A673 (cell line): ENCODE data around the gene CWC22. TPM values are rescaled to one million over a fixed set of nuclear protein-coding genes. Genes with fewer than 3 reads are reported as not detected.
A peak's percentile ranks its signal among the peaks of the same experiment; 100 is the strongest.

ENCODE experiments used
- BruUV-seq: library from RNA; stranded (reverse); fragments of 400-500 nt; replicated peaks from 2 replicates; lab custom pipeline; 2021; lab: Mats Ljungman, UMichigan
- CTCF ChIA-PET: fragments of 300-600 bp; sonication (Branson Sonifier 250); formaldehyde crosslinking; loops from one replicate; lab custom pipeline; 2022; ENCODE audit warnings: antibody characterized with exemption; lab: Charles Lee
- POLR2A ChIA-PET: fragments of 300-600 bp; sonication (Branson Sonifier 250); formaldehyde crosslinking; loops from one replicate; lab custom pipeline; 2022; ENCODE audit warnings: antibody characterized with exemption; ENCODE audit not compliant: low non-redundant PET; lab: Charles Lee
- DNase-seq: peaks from one replicate; pipeline ENCODE4 v3.0.0-alpha.2; 2015; ENCODE audit warnings: low spot score
- H3K27ac ChIP-seq: fragments of 200-600 bp; sonication (generic); 2 replicates; pipeline ENCODE4 v1.5.1; 2016; ENCODE audit warnings: mixed run types, low read depth, mild to moderate bottlenecking, mixed read lengths, antibody characterized with exemption, low read length; ENCODE audit not compliant: poor library complexity, severe bottlenecking
- H3K27me3 ChIP-seq: fragments of 200-600 bp; sonication (generic); replicated peaks from 2 replicates; pipeline ENCODE4 v1.6.1; 2017; ENCODE audit warnings: mixed run types, low read depth, mild to moderate bottlenecking, mixed read lengths, antibody characterized with exemption, low read length; ENCODE audit not compliant: insufficient read depth, poor library complexity
- H3K36me3 ChIP-seq: fragments of 200-600 bp; sonication (generic); 2 replicates; pipeline ENCODE4 v1.6.1; 2016; ENCODE audit warnings: mixed run types, mild to moderate bottlenecking, mixed read lengths, antibody characterized with exemption, low read length; ENCODE audit not compliant: insufficient read depth, poor library complexity, severe bottlenecking
- H3K4me1 ChIP-seq: fragments of 200-600 bp; sonication (generic); 2 replicates; pipeline ENCODE4 v1.6.1; 2017; ENCODE audit warnings: mixed run types, mild to moderate bottlenecking, mixed read lengths, antibody characterized with exemption, low read length; ENCODE audit not compliant: insufficient read depth, poor library complexity, severe bottlenecking
- H3K4me3 ChIP-seq: fragments of 200-600 bp; sonication (generic); 2 replicates; pipeline ENCODE4 v1.5.1; 2016; ENCODE audit warnings: low read depth, mixed run types, mild to moderate bottlenecking, mixed read lengths, low read length; ENCODE audit not compliant: poor library complexity, severe bottlenecking
- H3K9me3 ChIP-seq: fragments of 200-600 bp; sonication (generic); 2 replicates; pipeline ENCODE4 v1.6.1; 2016; ENCODE audit warnings: mixed run types, low read depth, mild to moderate bottlenecking, mixed read lengths, antibody characterized with exemption, low read length; ENCODE audit not compliant: poor library complexity, severe bottlenecking
- CTCF ChIP-seq: fragments of 300-800, 200-600 bp; sonication (generic); conservative IDR thresholded peaks from 2 replicates; pipeline ENCODE4 v1.5.1; 2017; ENCODE audit warnings: low read depth, mild to moderate bottlenecking, antibody characterized with exemption, low read length, moderate library complexity, mixed read lengths
- EZH2 ChIP-seq: fragments of 200-600 bp; sonication (generic); IDR thresholded peaks from 2 replicates; pipeline ENCODE4 v1.6.1; 2017; ENCODE audit warnings: borderline replicate concordance, low read depth, mild to moderate bottlenecking, mixed read lengths, antibody characterized with exemption, low read length; ENCODE audit not compliant: poor library complexity, severe bottlenecking
- intact Hi-C: fragments of 100-400 bp; cut with micrococcal nuclease; formaldehyde crosslinking; loops from one replicate; pipeline ENCODE4 v1.10.0; 2022; ENCODE audit not compliant: unreplicated experiment
- total RNA-seq: library from RNA; stranded (reverse); gene quantifications from 2 replicates; pipeline ENCODE4 v1.2.3, GENCODE V29; 2021

Gene CWC22
- total RNA-seq, 1 experiment from 2014 or later, result 26.7 TPM

GRCh38 chr2:179983250-179983932, 23.7 kb downstream of the CWC22 start:
- intact Hi-C loops, result loop anchor here (10.0 kb wide), 1 partner anchor 91 kb away; no protein-coding TSS in a partner anchor
- BruUV-seq, result no TSS peak
- CTCF ChIA-PET, result no interaction called here
- Histone ChIP-seq H3K4me3 (no peak overlapping the region), H3K9me3 (no peaks in the 10 kb centered on the region), H3K27me3 (no peaks in the 10 kb centered on the region), H3K36me3 (peaks cover 65% of the 10 kb centered on the region), H3K27ac (no peak overlapping the region), H3K4me1 (no peaks in the 10 kb centered on the region)
- POLR2A ChIA-PET, result no interaction called here
- no peak for DNase-seq
- no peak for TF ChIP-seq EZH2
- no peak for TF ChIP-seq CTCF

DNA sequence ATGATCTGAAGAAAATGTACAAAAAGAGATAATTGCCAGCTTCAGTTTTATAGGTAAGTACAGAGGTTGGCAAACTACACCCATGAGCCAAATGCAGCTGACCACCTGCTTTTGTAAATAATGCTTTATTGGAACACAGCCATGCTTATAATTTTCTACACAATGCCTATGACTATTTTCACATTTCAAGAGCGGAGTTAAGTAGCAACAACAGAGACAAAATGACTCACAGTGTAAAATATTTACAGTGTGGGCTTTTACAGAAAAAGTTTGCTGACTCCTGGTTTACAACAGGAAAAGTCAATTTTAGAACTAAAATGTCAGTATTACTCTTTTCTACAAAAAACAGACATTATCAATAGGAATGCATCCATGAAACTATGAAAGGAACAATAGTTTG, 26.0 kb downstream of the CWC22 start:
- POLR2A ChIA-PET, result no interaction called here
- Histone ChIP-seq H3K36me3 (peaks cover 56% of the 10 kb centered on the region), H3K27me3 (no peaks in the 10 kb centered on the region), H3K9me3 (no peaks in the 10 kb centered on the region), H3K4me3 (no peak overlapping the region), H3K4me1 (no peaks in the 10 kb centered on the region), H3K27ac (no peak overlapping the region)
- TF ChIP-seq CTCF (no peak), EZH2 (no peak)
- CTCF ChIA-PET, result no interaction called here
- intact Hi-C loops, result loop anchor here (10.0 kb wide), 1 partner anchor 94 kb away; no protein-coding TSS in a partner anchor
- DNase-seq, result peak; percentile 9
- no TSS peak for BruUV-seq

GRCh38 chr2:179974761-179975160, 32.3 kb downstream of the CWC22 start:
- no peak for DNase-seq

More at GRCh38 chr2:179974761-179975160, 32.3 kb downstream of the CWC22 start:
- ChIA-PET POLR2A (no interaction called here), CTCF (no interaction called here)
- no peaks in the 10 kb centered on the region for H3K27me3 ChIP-seq
- no peak overlapping the region for H3K4me3 ChIP-seq
- peaks cover 51% of the 10 kb centered on the region for H3K36me3 ChIP-seq
- no peak overlapping the region for H3K27ac ChIP-seq
- no peaks in the 10 kb centered on the region for H3K9me3 ChIP-seq
- no TSS peak for BruUV-seq
- intact Hi-C loops, result no loop called here
- TF ChIP-seq CTCF (no peak), EZH2 (no peak)
- no peaks in the 10 kb centered on the region for H3K4me1 ChIP-seq
